22Rv1 (cell line): ENCODE results near the gene KLHL30.

ENCODE experiments used
- CTCF ChIP-seq: fragments of 450-650 bp; IDR thresholded peaks from 2 replicates; pipeline ENCODE4 v1.5.1; 2017; ENCODE audit warnings: mild to moderate bottlenecking
- ZFX ChIP-seq: fragments of 450-650 bp; IDR thresholded peaks from 2 replicates; pipeline ENCODE4 v1.6.1; 2017; ENCODE audit warnings: antibody characterized with exemption, borderline replicate concordance

- TF ChIP-seq CTCF, result no peak
- TF ChIP-seq ZFX, result no peak
Measured at GRCh38 chr2:238170386-238171071, 32.1 kb downstream of the KLHL30 start.
